ENCODE measurements around the gene NRG2. TPM values are rescaled to one million over a fixed set of nuclear protein-coding genes. Genes with fewer than 3 reads are reported as not detected.
A peak's percentile ranks its signal among the peaks of the same experiment; 100 is the strongest.

NRG2 gene
- total and polyA plus RNA-seq, 2 donors (not counting 3 experiments of a cell fraction or from before 2014, with no cell fraction given): 0.26 to 0.42 TPM

DNA sequence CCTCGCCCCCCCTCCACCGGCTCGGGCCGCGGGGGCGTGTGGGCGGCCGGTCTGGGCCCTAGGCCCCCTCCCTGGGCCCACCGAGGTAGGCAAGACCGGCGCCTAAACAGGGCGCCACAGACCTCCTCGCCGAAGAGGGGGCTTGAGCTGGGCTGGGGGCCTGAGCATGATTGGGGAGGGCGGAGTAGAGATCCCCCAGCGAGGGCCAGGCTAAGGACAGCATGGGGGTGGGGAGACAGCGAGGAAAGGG, 138.6 kb downstream of the NRG2 start:
- no peaks in the 10 kb centered on the region for H4K20me1 ChIP-seq (replicated peaks; ENCODE audit: control insufficient read depth, extremely low read depth, insufficient read depth, low read length)
- FAIRE-seq (no peak), DNase-seq (ENCODE audit: low read depth, low spot score) (no peak)
- intact Hi-C loops (cut with micrococcal nuclease): no loop called here
- H3K4me3 ChIP-seq (replicated peaks in 1 of 3; ENCODE audit: insufficient read depth in 1 of 3, low read depth in 1 of 3, low read length in 3 of 3): no peak overlapping the region
- H3K4me2 ChIP-seq (ENCODE audit: insufficient read depth, low read length): no peak overlapping the region
- no peak overlapping the region for H2AFZ ChIP-seq (ENCODE audit: low read depth, low read length)
- peaks cover 64 to 70% of the 10 kb centered on the region in 2 experiments for H3K27me3 ChIP-seq (ENCODE audit: control insufficient read depth in 2 of 2, insufficient read depth in 2 of 2, low read length in 2 of 2)
- no peaks in the 10 kb centered on the region for H3K9me3 ChIP-seq (replicated peaks; ENCODE audit: control insufficient read depth, insufficient read depth, low read length)
- no peaks in the 10 kb centered on the region for H3K36me3 ChIP-seq (ENCODE audit: control insufficient read depth in 2 of 2, extremely low read depth in 1 of 2, insufficient read depth in 2 of 2, low read length in 2 of 2)
- H3K9me1 ChIP-seq (replicated peaks; ENCODE audit: control insufficient read depth, extremely low read depth, insufficient read depth, low read length): no peaks in the 10 kb centered on the region
- dilution Hi-C loops (cut with MboI; ENCODE audit: extremely low pct_ligation_motif_present, low sequenced_read_pairs): no loop called here
- H3K79me2 ChIP-seq (ENCODE audit: control insufficient read depth, insufficient read depth, low read length): no peaks in the 10 kb centered on the region
- BruUV-seq (replicated peaks): no TSS peak
- no peaks in the 10 kb centered on the region for H3K4me1 ChIP-seq (ENCODE audit: control insufficient read depth, extremely low read depth, insufficient read depth, low read length)
- peak; percentile 6 for TF ChIP-seq EZH2 (IDR thresholded peaks at IDR 0.05; ENCODE audit: borderline replicate concordance, low read depth, low read length, severe bottlenecking)
- TF ChIP-seq GATA2 (IDR thresholded peaks at IDR 0.05; ENCODE audit: insufficient read depth, insufficient read length, low read depth, low read length): no peak
- TF ChIP-seq FOS (IDR thresholded peaks at IDR 0.05; ENCODE audit: borderline replicate concordance, insufficient read depth, low read length): no peak
- TF ChIP-seq JUN (IDR thresholded peaks at IDR 0.05; ENCODE audit: borderline replicate concordance, insufficient read depth, insufficient read length, low read depth): no peak
- H3K9ac ChIP-seq (replicated peaks; ENCODE audit: extremely low read depth, insufficient read depth, low read length): no peak overlapping the region
- ChIA-PET POLR2A (no interaction called here), CTCF (no interaction called here)
- no peak overlapping the region for H3K27ac ChIP-seq (ENCODE audit: insufficient read depth, low read depth, low read length)

DNA sequence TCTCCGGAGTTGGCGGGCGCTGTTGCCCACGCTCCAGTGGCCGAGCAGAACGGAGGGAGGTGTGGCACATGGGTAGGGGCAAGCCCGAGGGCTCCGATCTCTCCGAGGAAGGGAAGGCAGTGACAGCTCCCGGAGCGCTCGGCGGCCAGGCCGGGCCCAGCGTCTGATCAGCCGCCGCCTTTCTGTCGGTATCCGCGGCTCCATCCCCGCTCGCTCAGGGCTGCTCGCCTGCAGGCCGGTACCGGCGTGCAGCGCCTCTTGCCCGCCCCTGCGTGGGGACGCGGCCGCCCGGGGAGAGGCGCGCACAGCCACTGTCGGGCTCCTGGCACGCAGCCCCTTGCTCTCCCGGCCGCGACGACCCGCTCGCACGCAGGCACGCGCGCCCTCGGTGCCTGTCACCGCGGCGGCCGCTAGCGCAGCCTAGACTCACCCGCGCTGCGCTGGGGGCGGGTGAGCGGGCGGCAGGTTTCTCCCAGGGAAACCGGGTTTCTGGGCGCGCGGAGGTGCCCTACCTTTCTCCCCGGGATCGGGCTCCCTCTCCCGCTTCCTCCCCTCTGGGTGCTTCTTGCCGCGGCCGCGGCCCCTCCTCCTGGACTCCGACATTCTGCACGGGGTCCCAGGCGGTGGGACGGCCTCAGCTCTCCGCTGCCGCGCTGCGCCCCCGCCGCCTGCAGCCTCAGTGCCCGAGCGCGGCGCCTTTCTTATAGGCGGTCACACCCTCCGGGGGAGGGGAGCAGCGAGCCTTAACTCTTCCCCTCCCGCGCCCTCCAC, 139.1 kb downstream of the NRG2 start:
- no peak overlapping the region for H2AFZ ChIP-seq (ENCODE audit: low read depth, low read length)
- no peaks in the 10 kb centered on the region for H4K20me1 ChIP-seq (replicated peaks; ENCODE audit: control insufficient read depth, extremely low read depth, insufficient read depth, low read length)
- no peak for FAIRE-seq
- no peak overlapping the region for H3K27ac ChIP-seq (ENCODE audit: insufficient read depth, low read depth, low read length)
- no peaks in the 10 kb centered on the region for H3K9me1 ChIP-seq (replicated peaks; ENCODE audit: control insufficient read depth, extremely low read depth, insufficient read depth, low read length)
- H3K4me2 ChIP-seq (ENCODE audit: insufficient read depth, low read length): peak overlapping the region; percentile 16
- TF ChIP-seq POLR2AphosphoS5 (IDR thresholded peaks at IDR 0.05; ENCODE audit: insufficient read depth, low read depth, low read length) (no peak), EZH2 (IDR thresholded peaks at IDR 0.05; ENCODE audit: borderline replicate concordance, low read depth, low read length, severe bottlenecking) (peak; percentile 99), MYC (IDR thresholded peaks at IDR 0.05; ENCODE audit: low read depth, low read length) (no peak)
- no peaks in the 10 kb centered on the region for H3K4me1 ChIP-seq (ENCODE audit: control insufficient read depth, extremely low read depth, insufficient read depth, low read length)
- H3K4me3 ChIP-seq (replicated peaks in 1 of 3; ENCODE audit: insufficient read depth in 1 of 3, low read depth in 1 of 3, low read length in 3 of 3): no peak overlapping the region
- no peaks in the 10 kb centered on the region for H3K9me3 ChIP-seq (replicated peaks; ENCODE audit: control insufficient read depth, insufficient read depth, low read length)
- peaks cover 64 to 70% of the 10 kb centered on the region in 2 experiments for H3K27me3 ChIP-seq (ENCODE audit: control insufficient read depth in 2 of 2, insufficient read depth in 2 of 2, low read length in 2 of 2)
- no peaks in the 10 kb centered on the region for H3K36me3 ChIP-seq (ENCODE audit: control insufficient read depth in 2 of 2, extremely low read depth in 1 of 2, insufficient read depth in 2 of 2, low read length in 2 of 2)
- DNase-seq (ENCODE audit: low read depth, low spot score): no peak
- no TSS peak for BruUV-seq (replicated peaks)
- no peak overlapping the region for H3K9ac ChIP-seq (replicated peaks; ENCODE audit: extremely low read depth, insufficient read depth, low read length)
- dilution Hi-C loops (cut with MboI; ENCODE audit: extremely low pct_ligation_motif_present, low sequenced_read_pairs) (no loop called here), intact Hi-C loops (cut with micrococcal nuclease) (no loop called here)
- POLR2A ChIA-PET: no interaction called here
- H3K79me2 ChIP-seq (ENCODE audit: control insufficient read depth, insufficient read depth, low read length): no peaks in the 10 kb centered on the region
- CTCF ChIA-PET: no interaction called here

All from endothelial cell of umbilical vein (primary cell).